OCI-LY3 (cell line): ENCODE data around the gene MSS51.

Experiments used
- CTCF ChIP-seq: fragments of 200-600, 300-600 bp; sonication (generic); IDR thresholded peaks from 2 replicates; pipeline ENCODE4 v1.5.1; 2014; ENCODE audit warnings: antibody characterized with exemption, low read length, low read depth
- EZH2phosphoT487 ChIP-seq: fragments of 200-600 bp; shearing (Covaris generic); IDR thresholded peaks from 2 replicates; pipeline ENCODE4 v1.6.1; 2018; ENCODE audit warnings: antibody characterized with exemption, mixed run types, low read depth

GRCh38 chr10:73407495-73407894 lies 25.9 kb downstream of the MSS51 start:
- TF ChIP-seq CTCF (no peak), EZH2phosphoT487 (no peak)
